ENCODE results near the gene NDUFAF2. TPM values are rescaled to one million over a fixed set of nuclear protein-coding genes. Genes with fewer than 3 reads are reported as not detected.

Gene NDUFAF2
- total RNA-seq, 6 experiments from 2014 or later = 40.4 to 57.3 (median 51.5) TPM

DNA sequence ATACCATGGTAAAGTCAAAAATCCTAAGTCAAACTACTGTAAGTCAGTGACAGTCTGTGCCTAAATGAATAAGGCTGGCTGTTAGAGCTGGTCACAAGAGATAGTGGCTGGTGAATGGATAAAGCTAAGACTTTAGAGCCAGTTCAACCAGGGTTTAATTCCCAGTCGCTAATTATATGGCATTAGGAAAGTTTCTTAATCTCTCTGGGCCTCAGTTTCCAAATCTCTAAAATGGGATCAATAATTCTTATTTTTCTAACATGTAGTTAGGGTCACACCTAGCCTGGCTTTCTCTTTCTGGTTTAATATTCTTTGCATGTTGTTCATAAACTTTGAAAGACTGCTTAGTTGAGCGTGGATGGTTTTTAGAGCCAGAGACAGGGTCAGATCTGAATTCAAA lies 152.5 kb downstream of the NDUFAF2 start:
- Mint-ChIP-seq H3K4me3 (no peak overlapping the region), H3K4me1 (ENCODE audit: low read depth) (no peaks in the 10 kb centered on the region), H3K9me3 (peaks cover under 1% of the 10 kb centered on the region), H3K27ac (no peak overlapping the region), H3K27me3 (ENCODE audit: insufficient read depth) (no peaks in the 10 kb centered on the region), H3K36me3 (ENCODE audit: low read depth) (peaks cover 19% of the 10 kb centered on the region)
- DNase-seq = no peak
- TF ChIP-seq, protein P1, sequence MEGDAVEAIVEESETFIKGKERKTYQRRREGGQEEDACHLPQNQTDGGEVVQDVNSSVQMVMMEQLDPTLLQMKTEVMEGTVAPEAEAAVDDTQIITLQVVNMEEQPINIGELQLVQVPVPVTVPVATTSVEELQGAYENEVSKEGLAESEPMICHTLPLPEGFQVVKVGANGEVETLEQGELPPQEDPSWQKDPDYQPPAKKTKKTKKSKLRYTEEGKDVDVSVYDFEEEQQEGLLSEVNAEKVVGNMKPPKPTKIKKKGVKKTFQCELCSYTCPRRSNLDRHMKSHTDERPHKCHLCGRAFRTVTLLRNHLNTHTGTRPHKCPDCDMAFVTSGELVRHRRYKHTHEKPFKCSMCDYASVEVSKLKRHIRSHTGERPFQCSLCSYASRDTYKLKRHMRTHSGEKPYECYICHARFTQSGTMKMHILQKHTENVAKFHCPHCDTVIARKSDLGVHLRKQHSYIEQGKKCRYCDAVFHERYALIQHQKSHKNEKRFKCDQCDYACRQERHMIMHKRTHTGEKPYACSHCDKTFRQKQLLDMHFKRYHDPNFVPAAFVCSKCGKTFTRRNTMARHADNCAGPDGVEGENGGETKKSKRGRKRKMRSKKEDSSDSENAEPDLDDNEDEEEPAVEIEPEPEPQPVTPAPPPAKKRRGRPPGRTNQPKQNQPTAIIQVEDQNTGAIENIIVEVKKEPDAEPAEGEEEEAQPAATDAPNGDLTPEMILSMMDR (IDR thresholded peaks at IDR 0.05) = no peak

DNA sequence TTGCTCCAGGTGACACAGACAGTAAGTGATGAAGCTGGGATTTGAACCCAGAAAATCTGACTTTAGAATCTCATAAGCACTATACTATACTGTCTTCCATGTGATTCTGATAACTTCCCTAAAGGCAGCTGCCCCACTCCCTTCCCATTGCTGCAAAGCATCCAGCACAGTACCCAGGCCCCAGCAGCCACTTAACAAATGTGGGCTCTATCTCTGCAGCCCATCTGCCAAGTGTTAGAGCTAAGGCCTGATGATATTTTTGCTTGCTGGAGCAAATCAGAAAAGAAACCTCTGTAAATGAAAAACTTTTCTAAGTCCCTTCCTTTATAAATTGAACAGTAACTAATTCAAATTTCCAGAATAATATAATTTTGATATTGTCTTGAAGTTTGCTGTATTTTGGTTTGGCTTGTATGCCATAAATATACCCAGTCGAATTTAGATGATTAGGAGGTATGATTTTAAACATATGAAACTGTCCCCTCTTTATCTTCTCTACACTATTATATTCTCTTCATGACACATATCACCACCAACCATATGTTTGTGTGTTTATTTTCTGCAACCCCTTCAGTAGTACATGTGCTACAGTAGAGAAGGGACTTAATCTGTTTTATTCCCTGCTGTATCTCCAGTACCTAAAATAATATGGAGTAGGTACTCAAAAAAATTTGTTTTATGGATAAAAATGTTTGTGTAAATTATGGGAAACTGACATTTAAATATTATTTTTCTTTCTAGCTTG lies 153.4 kb downstream of the NDUFAF2 start:
- no peaks in the 10 kb centered on the region for H3K27me3 Mint-ChIP-seq (ENCODE audit: insufficient read depth)
- no peak overlapping the region for H3K4me3 Mint-ChIP-seq
- no peaks in the 10 kb centered on the region for H3K4me1 Mint-ChIP-seq (ENCODE audit: low read depth)
- TF ChIP-seq, protein P1 (IDR thresholded peaks at IDR 0.05) = no peak
- H3K9me3 Mint-ChIP-seq = no peaks in the 10 kb centered on the region
- no peak for DNase-seq
- H3K27ac Mint-ChIP-seq = no peak overlapping the region
- peaks cover 12% of the 10 kb centered on the region for H3K36me3 Mint-ChIP-seq (ENCODE audit: low read depth)

DNA sequence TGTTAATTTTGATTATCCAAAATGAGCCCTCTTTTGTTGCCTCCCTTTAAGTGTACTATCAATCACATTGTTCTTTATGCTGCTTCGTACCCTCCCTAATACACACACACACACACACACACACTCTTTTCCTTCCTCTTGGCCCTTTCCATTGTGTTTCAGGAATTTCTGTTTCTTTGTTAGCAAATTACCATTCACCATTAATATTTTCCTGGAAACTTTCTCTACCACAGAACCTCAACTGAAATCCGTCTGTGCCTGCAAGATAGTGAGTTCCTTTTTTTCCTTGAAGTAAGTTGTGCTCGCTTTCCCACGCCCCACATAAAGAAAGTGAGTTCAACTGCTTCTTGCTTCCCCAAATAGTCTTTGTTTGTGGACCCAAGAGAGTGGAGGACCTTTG lies 155.4 kb downstream of the NDUFAF2 start:
- no peaks in the 10 kb centered on the region for H3K27me3 Mint-ChIP-seq (ENCODE audit: insufficient read depth)
- no peak for DNase-seq
- TF ChIP-seq, protein P1 (IDR thresholded peaks at IDR 0.05) = no peak
- no peak overlapping the region for H3K4me3 Mint-ChIP-seq
- no peak overlapping the region for H3K27ac Mint-ChIP-seq
- no peaks in the 10 kb centered on the region for H3K4me1 Mint-ChIP-seq (ENCODE audit: low read depth)
- peaks cover 12% of the 10 kb centered on the region for H3K36me3 Mint-ChIP-seq (ENCODE audit: low read depth)
- no peaks in the 10 kb centered on the region for H3K9me3 Mint-ChIP-seq

DNA sequence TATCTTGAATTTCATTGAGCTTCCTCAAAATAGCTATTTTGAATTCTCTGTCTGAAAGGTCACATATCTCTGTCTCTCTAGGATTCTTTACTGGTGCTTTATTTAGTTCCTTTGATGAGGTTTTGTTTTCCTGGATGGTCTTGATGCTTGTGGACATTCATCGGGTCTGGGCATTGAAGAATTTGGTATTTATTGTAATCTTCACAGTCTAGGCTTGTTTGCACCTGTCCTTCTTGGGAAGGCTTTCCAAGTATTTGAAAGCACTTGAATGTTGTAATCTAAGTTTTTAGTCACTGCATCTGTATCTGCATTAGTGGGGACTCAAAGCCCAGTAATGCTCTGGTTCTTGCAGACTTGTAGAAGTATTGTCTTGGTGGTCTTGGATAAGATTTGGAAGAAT lies 169.4 kb downstream of the NDUFAF2 start:
- no peak overlapping the region for H3K4me3 Mint-ChIP-seq
- no peaks in the 10 kb centered on the region for H3K27me3 Mint-ChIP-seq (ENCODE audit: insufficient read depth)
- no peak for DNase-seq
- peaks cover 14% of the 10 kb centered on the region; the same call in 1 of the 2 replicates for H3K36me3 Mint-ChIP-seq (ENCODE audit: low read depth)
- TF ChIP-seq, protein P1 (IDR thresholded peaks at IDR 0.05) = no peak
- H3K9me3 Mint-ChIP-seq = no peaks in the 10 kb centered on the region
- H3K4me1 Mint-ChIP-seq (ENCODE audit: low read depth) = no peaks in the 10 kb centered on the region
- H3K27ac Mint-ChIP-seq = no peak overlapping the region

DNA sequence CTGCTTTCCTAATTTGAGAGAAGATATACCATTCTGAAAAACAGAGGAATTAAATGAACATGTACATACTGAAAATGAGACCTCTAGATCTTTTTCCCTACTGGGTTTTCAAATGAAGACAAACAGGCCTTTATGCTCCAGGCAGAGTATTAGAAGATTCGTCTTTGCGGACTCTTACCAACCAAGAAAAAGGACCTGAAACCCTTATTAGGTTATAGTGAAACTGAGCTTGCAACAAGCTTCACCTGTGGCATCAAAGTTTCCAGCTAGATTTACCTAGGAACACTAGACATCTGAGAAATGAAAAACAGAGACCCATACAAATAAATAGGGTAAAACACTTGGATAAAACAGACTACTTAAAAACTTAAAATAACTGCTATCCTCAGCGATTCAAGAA lies 171.0 kb downstream of the NDUFAF2 start:
- H3K4me1 Mint-ChIP-seq (ENCODE audit: low read depth) = peaks cover 12% of the 10 kb centered on the region
- H3K27me3 Mint-ChIP-seq (ENCODE audit: insufficient read depth) = no peaks in the 10 kb centered on the region
- H3K27ac Mint-ChIP-seq = no peak overlapping the region
- TF ChIP-seq, protein P1 (IDR thresholded peaks at IDR 0.05) = no peak
- H3K4me3 Mint-ChIP-seq = no peak overlapping the region
- H3K9me3 Mint-ChIP-seq = no peaks in the 10 kb centered on the region
- no peak for DNase-seq
- peaks cover 14% of the 10 kb centered on the region; the same call in 1 of the 2 replicates for H3K36me3 Mint-ChIP-seq (ENCODE audit: low read depth)
